IPS-NIHi7 (cell line): ENCODE results near the gene IL10RA.

Experiments
- DNase-seq: peaks from one replicate; pipeline ENCODE4 v3.0.0; 2012; ENCODE audit warnings: mixed read lengths; ENCODE audit errors: extremely low spot score

IL10RA gene

GRCh38 chr11:118046964-118047700 is 60.9 kb downstream of the IL10RA start:
- DNase-seq: no peak

DNA sequence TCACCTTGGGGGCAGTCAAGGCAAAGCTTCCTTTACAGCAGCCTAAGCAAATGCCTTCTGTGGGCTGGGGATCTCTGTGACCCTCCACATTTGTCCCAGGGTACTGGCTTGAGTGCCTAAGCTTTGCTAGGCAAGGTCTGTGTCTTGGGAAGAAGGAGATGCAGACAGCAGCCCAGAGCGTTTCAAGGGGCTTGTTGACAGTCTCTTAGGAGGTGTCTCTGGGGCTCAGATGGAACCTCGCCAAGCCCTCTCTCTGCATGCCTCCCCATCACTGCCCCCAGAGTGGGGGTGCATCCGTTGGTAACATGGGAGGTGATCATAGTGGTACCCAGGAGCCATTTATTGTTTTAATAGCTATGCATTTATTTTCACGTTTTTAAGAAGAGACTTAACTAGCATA is 61.6 kb downstream of the IL10RA start:
- DNase-seq: no peak

GRCh38 chr11:118048472-118049370 is 62.5 kb downstream of the IL10RA start:
- no peak for DNase-seq

DNA sequence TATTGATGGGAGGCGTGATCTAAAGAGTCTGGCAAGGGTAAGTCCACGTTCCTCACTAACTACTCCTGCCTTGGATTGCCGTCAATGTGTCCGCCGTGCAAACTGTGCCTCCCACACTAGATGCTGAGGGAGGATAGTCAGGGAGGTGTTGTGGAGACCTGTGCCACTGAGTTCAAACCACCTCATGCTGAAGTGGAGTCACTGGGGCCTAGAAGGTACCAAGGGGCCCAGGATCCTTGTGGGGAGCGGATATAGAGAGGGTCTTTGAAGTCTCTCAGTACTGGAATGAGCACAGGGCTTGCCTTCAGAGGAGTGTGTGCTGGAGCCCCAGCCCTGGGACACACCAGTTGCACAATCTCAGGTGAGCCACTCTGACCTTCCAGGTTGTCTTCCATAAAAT is 63.6 kb downstream of the IL10RA start:
- DNase-seq: no peak

DNA sequence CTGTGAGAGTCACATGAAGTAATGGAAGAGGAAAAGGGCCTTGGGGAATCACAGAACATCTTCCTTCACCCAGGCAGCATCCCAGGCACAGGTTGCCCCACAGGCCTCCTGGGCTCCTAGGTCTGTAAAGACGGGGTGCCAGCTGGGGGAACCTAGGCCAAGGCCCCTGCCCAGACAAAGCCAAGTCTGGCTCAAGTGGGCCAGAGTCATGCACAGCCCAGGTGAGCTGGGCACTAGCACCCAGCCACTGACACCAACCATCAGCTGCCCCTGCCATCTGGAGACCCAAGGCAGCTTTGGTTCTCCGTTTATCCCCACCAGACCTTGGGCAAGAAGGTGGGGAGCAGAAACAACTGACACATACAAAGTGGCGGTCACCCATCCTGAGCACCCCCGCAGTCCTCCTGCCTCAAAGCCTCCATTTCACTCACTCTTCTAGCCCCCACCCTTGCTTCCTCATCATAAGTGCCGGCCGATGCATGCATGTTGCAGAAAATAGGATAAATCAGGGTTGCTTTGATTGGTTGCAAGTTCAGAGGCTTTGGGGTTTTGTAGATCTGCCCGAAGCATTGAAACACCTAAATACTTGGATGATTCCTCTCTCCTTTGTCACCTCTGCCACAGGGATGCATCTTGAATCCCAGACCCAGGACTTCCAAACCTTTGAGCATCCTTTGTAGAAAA is 64.2 kb downstream of the IL10RA start:
- no peak for DNase-seq
